Fibroblast of lung (primary cell): Measurements from ENCODE around the gene KLHL15. TPM values are rescaled to one million over a fixed set of nuclear protein-coding genes. Genes with fewer than 3 reads are reported as not detected.

Source experiments
- DNase-seq, 2 donors: peaks; one replicate each; pipeline versions ENCODE4 v3.0.0 to v3.0.0-alpha.2; 2010; ENCODE audit warnings: low read depth in 2 of 2
- H2AFZ ChIP-seq: 2 replicates; pipeline ENCODE4 v1.5.1; 2012; ENCODE audit warnings: low read length, control low read depth, inconsistent platforms
- H3K27ac ChIP-seq: 2 replicates; pipeline ENCODE4 v1.5.1; 2011; ENCODE audit warnings: low read length, control low read depth; ENCODE audit not compliant: insufficient read depth
- H3K27me3 ChIP-seq: 2 replicates; pipeline ENCODE4 v1.5.1; 2011; ENCODE audit warnings: mild to moderate bottlenecking, low read length; ENCODE audit not compliant: control insufficient read depth, insufficient read depth
- H3K36me3 ChIP-seq: 2 replicates; pipeline ENCODE4 v1.5.1; 2011; ENCODE audit warnings: low read length; ENCODE audit not compliant: control insufficient read depth, insufficient read depth
- H3K4me1 ChIP-seq: 2 replicates; pipeline ENCODE4 v1.5.1; 2011; ENCODE audit warnings: low read length; ENCODE audit not compliant: control insufficient read depth, insufficient read depth; ENCODE audit errors: extremely low read depth
- H3K4me2 ChIP-seq: 2 replicates; pipeline ENCODE4 v1.5.1; 2011; ENCODE audit warnings: low read length, control low read depth; ENCODE audit not compliant: insufficient read depth; ENCODE audit errors: extremely low read depth
- H3K4me3 ChIP-seq, 4 experiments: fragments of 200-600 bp in 1 of 4; sonication (generic) in 1 of 4; replicated peaks in 1 of 4; 2 replicates each; pipeline ENCODE4 v1.5.1; 2011 to 2016; ENCODE audit warnings: low read length in 4 of 4, low read depth in 3 of 4, mild to moderate bottlenecking in 3 of 4, control low read depth in 2 of 4, inconsistent platforms in 1 of 4, mixed read lengths in 1 of 4; ENCODE audit not compliant: insufficient read depth in 1 of 4; ENCODE audit errors: control extremely low read depth in 1 of 4
- H3K79me2 ChIP-seq: 2 replicates; pipeline ENCODE4 v1.5.1; 2012; ENCODE audit warnings: mild to moderate bottlenecking, low read length, inconsistent platforms; ENCODE audit not compliant: control insufficient read depth, insufficient read depth
- H3K9ac ChIP-seq: 2 replicates; pipeline ENCODE4 v1.5.1; 2011; ENCODE audit warnings: mild to moderate bottlenecking, low read length, control low read depth; ENCODE audit not compliant: insufficient read depth
- H3K9me3 ChIP-seq: 2 replicates; pipeline ENCODE4 v1.5.1; 2012; ENCODE audit warnings: low read depth, low read length; ENCODE audit not compliant: control insufficient read depth, insufficient read depth
- H4K20me1 ChIP-seq: 2 replicates; pipeline ENCODE4 v1.5.1; 2011; ENCODE audit warnings: low read length; ENCODE audit not compliant: control insufficient read depth, insufficient read depth; ENCODE audit errors: extremely low read depth
- CTCF ChIP-seq, 2 donors: IDR thresholded peaks in 1 of 2; conservative IDR thresholded peaks in 1 of 2; 1 replicate in 1 of 2; 2 replicates in 1 of 2; pipeline ENCODE4 v1.5.1; 2011 to 2012; ENCODE audit warnings: low read length in 2 of 2, control low read depth in 1 of 2, inconsistent platforms in 1 of 2, low read depth in 1 of 2, mild to moderate bottlenecking in 1 of 2
- EZH2 ChIP-seq: IDR thresholded peaks from 2 replicates; pipeline ENCODE4 v1.5.1; 2012; ENCODE audit warnings: low read length, control low read depth, mild to moderate bottlenecking; ENCODE audit errors: missing control alignments
- polyA plus RNA-seq, 2 donors: library from polyadenylated mRNA; depleted of rRNA in 1 of 2; stranded (reverse) in 1 of 2; unstranded in 1 of 2; fragments of >200 nt; gene quantifications; 2 replicates each; pipeline ENCODE4 v1.2.1, GENCODE V29; 2011 to 2012; ENCODE audit warnings: missing spikeins in 1 of 2
- total RNA-seq: library from RNA; depleted of rRNA; stranded (reverse); fragments of >200 nt; gene quantifications from 2 replicates; pipeline ENCODE4 v1.2.1, GENCODE V29; 2014

Gene KLHL15
- total and polyA plus RNA-seq, 2 donors (not counting 1 experiment from before 2014, with no cell fraction given): 3.7 to 5.6 TPM

- TF ChIP-seq CTCF (conservative IDR thresholded peaks at IDR 0.05 in 1 of 2, IDR thresholded peaks at IDR 0.05 in 1 of 2; ENCODE audit: low read depth in 1 of 2, low read length in 2 of 2) (no peak), EZH2 (no peak)
- H3K79me2 ChIP-seq: no peaks in the 10 kb centered on the region
- H3K4me2 ChIP-seq: no peak overlapping the region
- H3K36me3 ChIP-seq: no peaks in the 10 kb centered on the region
- no peak overlapping the region for H2AFZ ChIP-seq
- no peaks in the 10 kb centered on the region for H3K27me3 ChIP-seq
- no peak for DNase-seq
- H4K20me1 ChIP-seq: no peaks in the 10 kb centered on the region
- H3K4me3 ChIP-seq: no peak overlapping the region
- no peak overlapping the region for H3K27ac ChIP-seq
- no peaks in the 10 kb centered on the region for H3K9me3 ChIP-seq
- H3K9ac ChIP-seq: no peak overlapping the region
- no peaks in the 10 kb centered on the region for H3K4me1 ChIP-seq
These were observed 74.6 kb downstream of the KLHL15 start for GRCh38 chrX:23952391-23952790.

- no peaks in the 10 kb centered on the region for H3K79me2 ChIP-seq
- no peak overlapping the region for H3K9ac ChIP-seq
- H4K20me1 ChIP-seq: no peaks in the 10 kb centered on the region
- no peak overlapping the region for H3K4me3 ChIP-seq
- no peaks in the 10 kb centered on the region for H3K9me3 ChIP-seq
- no peak overlapping the region for H3K27ac ChIP-seq
- H3K4me2 ChIP-seq: no peak overlapping the region
- H2AFZ ChIP-seq: no peak overlapping the region
- no peaks in the 10 kb centered on the region for H3K4me1 ChIP-seq
- TF ChIP-seq CTCF (conservative IDR thresholded peaks at IDR 0.05 in 1 of 2, IDR thresholded peaks at IDR 0.05 in 1 of 2; ENCODE audit: low read depth in 1 of 2, low read length in 2 of 2): no peak
- no peak for TF ChIP-seq EZH2
- H3K36me3 ChIP-seq: no peaks in the 10 kb centered on the region
- no peak for DNase-seq
- no peaks in the 10 kb centered on the region for H3K27me3 ChIP-seq
These were observed 81.8 kb downstream of the KLHL15 start for GRCh38 chrX:23945206-23945605.

GRCh38 chrX:23944234-23944633 lies 82.8 kb downstream of the KLHL15 start:
- H3K36me3 ChIP-seq: no peaks in the 10 kb centered on the region
- H3K9ac ChIP-seq: no peak overlapping the region
- H3K9me3 ChIP-seq: no peaks in the 10 kb centered on the region
- TF ChIP-seq CTCF (conservative IDR thresholded peaks at IDR 0.05 in 1 of 2, IDR thresholded peaks at IDR 0.05 in 1 of 2; ENCODE audit: low read depth in 1 of 2, low read length in 2 of 2): no peak
- TF ChIP-seq EZH2: no peak
- H3K27ac ChIP-seq: no peak overlapping the region
- no peaks in the 10 kb centered on the region for H3K27me3 ChIP-seq
- H3K4me2 ChIP-seq: no peak overlapping the region
- H4K20me1 ChIP-seq: no peaks in the 10 kb centered on the region
- H3K79me2 ChIP-seq: no peaks in the 10 kb centered on the region
- DNase-seq: no peak
- H3K4me3 ChIP-seq: no peak overlapping the region
- no peaks in the 10 kb centered on the region for H3K4me1 ChIP-seq
- H2AFZ ChIP-seq: no peak overlapping the region
